ENCODE data around the gene BRD7.

BRD7 gene

GRCh38 chr16:50322333-50322732 is 46.5 kb downstream of the BRD7 start:
- H3K27ac ChIP-seq (ENCODE audit: low read depth, low read length): no peak overlapping the region
- H3K36me3 ChIP-seq (ENCODE audit: control insufficient read depth in 1 of 2, insufficient read depth in 2 of 2, low read length in 2 of 2): peaks cover 37 to 82% of the 10 kb centered on the region in 2 donors
- no peaks in the 10 kb centered on the region for H3K27me3 ChIP-seq (ENCODE audit: control insufficient read depth in 1 of 2, insufficient read depth in 2 of 2, low read length in 2 of 2)
- H3K9me3 ChIP-seq (ENCODE audit: control insufficient read depth in 1 of 2, low read length in 2 of 2): no peaks in the 10 kb centered on the region
- H3K9ac ChIP-seq (ENCODE audit: low read depth in 1 of 2, low read length in 2 of 2): no peak overlapping the region
- no peaks in the 10 kb centered on the region for H3K4me1 ChIP-seq (ENCODE audit: control insufficient read depth in 1 of 2, insufficient read depth in 2 of 2, low read length in 2 of 2)
- H3K4me3 ChIP-seq (ENCODE audit: low read depth in 1 of 2, low read length in 2 of 2): no peak overlapping the region

- Histone ChIP-seq H3K27ac (ENCODE audit: low read depth, low read length) (no peak overlapping the region), H3K36me3 (ENCODE audit: control insufficient read depth in 1 of 2, insufficient read depth in 2 of 2, low read length in 2 of 2) (peaks cover 53 to 83% of the 10 kb centered on the region in 2 donors), H3K4me3 (ENCODE audit: low read depth in 1 of 2, low read length in 2 of 2) (no peak overlapping the region), H3K4me1 (ENCODE audit: control insufficient read depth in 1 of 2, insufficient read depth in 2 of 2, low read length in 2 of 2) (no peaks in the 10 kb centered on the region), H3K9ac (ENCODE audit: low read depth in 1 of 2, low read length in 2 of 2) (no peak overlapping the region), H3K9me3 (ENCODE audit: control insufficient read depth in 1 of 2, low read length in 2 of 2) (no peaks in the 10 kb centered on the region), H3K27me3 (ENCODE audit: control insufficient read depth in 1 of 2, insufficient read depth in 2 of 2, low read length in 2 of 2) (no peaks in the 10 kb centered on the region)
Measured at GRCh38 chr16:50320310-50320709, 48.5 kb downstream of the BRD7 start.

DNA sequence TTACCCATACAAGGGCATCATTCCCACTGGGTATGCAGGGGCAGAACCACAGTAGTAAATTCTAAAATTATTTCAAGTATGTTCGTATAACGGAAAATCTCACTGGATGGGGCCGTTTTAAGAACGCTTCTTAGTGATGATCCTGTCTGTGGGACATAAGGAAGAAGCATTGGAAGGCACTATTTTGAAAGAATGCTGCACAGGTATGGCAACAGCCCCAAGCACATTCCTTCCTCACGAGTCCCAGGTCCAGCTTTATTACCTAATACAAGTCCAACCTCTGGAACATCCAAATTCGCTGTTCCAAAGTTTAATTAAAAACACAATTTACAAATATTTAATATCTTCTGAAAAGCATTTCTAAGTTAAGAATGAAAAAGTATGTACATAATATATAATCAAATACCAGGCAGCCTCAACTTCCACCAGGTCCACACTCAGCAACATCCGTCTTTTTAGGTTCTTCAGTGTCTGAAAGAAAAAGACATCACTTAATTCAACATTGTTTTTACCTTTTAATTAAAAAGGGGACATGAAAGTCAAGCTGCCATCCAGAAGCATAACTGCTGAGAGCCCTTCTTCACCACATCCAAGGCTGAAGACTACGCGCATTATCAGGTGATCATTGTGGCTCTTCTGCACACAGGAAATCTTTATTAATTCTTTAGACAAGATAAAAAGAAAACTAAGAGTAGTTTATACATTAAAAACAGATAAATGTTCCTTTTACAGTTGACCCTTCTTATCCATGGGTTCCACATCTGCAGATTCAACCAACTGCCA is 49.8 kb downstream of the BRD7 start:
- Histone ChIP-seq H3K4me1 (ENCODE audit: control insufficient read depth in 1 of 2, insufficient read depth in 2 of 2, low read length in 2 of 2) (no peaks in the 10 kb centered on the region), H3K9ac (ENCODE audit: low read depth in 1 of 2, low read length in 2 of 2) (no peak overlapping the region), H3K9me3 (ENCODE audit: control insufficient read depth in 1 of 2, low read length in 2 of 2) (no peaks in the 10 kb centered on the region), H3K36me3 (ENCODE audit: control insufficient read depth in 1 of 2, insufficient read depth in 2 of 2, low read length in 2 of 2) (peaks cover 59 to 82% of the 10 kb centered on the region in 2 donors), H3K4me3 (ENCODE audit: low read depth in 1 of 2, low read length in 2 of 2) (no peak overlapping the region), H3K27me3 (ENCODE audit: control insufficient read depth in 1 of 2, insufficient read depth in 2 of 2, low read length in 2 of 2) (no peaks in the 10 kb centered on the region), H3K27ac (ENCODE audit: low read depth, low read length) (no peak overlapping the region)

DNA sequence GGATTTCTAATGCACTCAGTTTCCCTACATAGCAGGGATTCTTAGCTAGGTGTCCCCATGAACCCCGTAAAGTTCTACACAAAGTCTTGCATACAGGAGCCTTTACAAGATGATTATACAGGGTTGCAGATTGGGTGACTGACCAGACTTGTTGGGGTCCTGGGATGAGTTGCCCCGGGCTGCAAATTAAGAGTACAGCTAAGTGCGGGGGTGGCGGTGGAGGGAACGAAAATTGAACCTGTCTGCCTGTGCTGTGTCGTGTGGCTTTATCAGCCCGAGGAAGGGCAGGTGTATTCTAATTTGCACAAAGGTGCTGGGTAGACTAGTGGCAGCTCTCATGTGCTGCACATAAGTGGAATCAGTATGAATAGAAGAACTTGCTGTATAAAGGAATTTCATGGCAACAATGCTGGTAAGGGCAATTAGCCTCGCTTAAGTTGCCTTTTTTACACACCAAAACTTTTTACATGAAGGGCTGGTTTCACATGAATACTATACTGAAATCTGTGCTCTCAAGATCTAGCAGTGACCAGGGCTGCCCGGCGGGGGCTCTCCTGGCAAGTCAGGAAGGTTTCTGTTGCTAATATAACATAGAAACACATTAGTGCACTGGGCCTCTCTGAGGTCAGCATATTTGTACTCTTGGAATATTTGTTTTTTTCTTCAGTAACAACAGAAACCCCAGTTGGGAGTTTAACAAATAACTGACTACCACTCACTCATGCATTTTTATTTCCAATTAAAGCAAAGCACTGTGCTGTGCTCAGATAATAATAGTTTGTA is 51.7 kb downstream of the BRD7 start:
- Histone ChIP-seq H3K27ac (ENCODE audit: low read depth, low read length) (no peak overlapping the region), H3K4me3 (ENCODE audit: low read depth in 1 of 2, low read length in 2 of 2) (no peak overlapping the region), H3K9ac (ENCODE audit: low read depth in 1 of 2, low read length in 2 of 2) (no peak overlapping the region), H3K27me3 (ENCODE audit: control insufficient read depth in 1 of 2, insufficient read depth in 2 of 2, low read length in 2 of 2) (no peaks in the 10 kb centered on the region), H3K9me3 (ENCODE audit: control insufficient read depth in 1 of 2, low read length in 2 of 2) (no peaks in the 10 kb centered on the region), H3K36me3 (ENCODE audit: control insufficient read depth in 1 of 2, insufficient read depth in 2 of 2, low read length in 2 of 2) (peaks cover 64 to 85% of the 10 kb centered on the region in 2 donors), H3K4me1 (ENCODE audit: control insufficient read depth in 1 of 2, insufficient read depth in 2 of 2, low read length in 2 of 2) (no peaks in the 10 kb centered on the region)

- Histone ChIP-seq H3K27ac (ENCODE audit: low read depth, low read length) (no peak overlapping the region), H3K4me1 (ENCODE audit: control insufficient read depth in 1 of 2, insufficient read depth in 2 of 2, low read length in 2 of 2) (no peaks in the 10 kb centered on the region), H3K36me3 (ENCODE audit: control insufficient read depth in 1 of 2, insufficient read depth in 2 of 2, low read length in 2 of 2) (peaks cover 62 to 84% of the 10 kb centered on the region in 2 donors), H3K9me3 (ENCODE audit: control insufficient read depth in 1 of 2, low read length in 2 of 2) (no peaks in the 10 kb centered on the region), H3K27me3 (ENCODE audit: control insufficient read depth in 1 of 2, insufficient read depth in 2 of 2, low read length in 2 of 2) (no peaks in the 10 kb centered on the region), H3K9ac (ENCODE audit: low read depth in 1 of 2, low read length in 2 of 2) (no peak overlapping the region), H3K4me3 (ENCODE audit: low read depth in 1 of 2, low read length in 2 of 2) (no peak overlapping the region)
Measured at GRCh38 chr16:50316102-50316847, 52.5 kb downstream of the BRD7 start.

DNA sequence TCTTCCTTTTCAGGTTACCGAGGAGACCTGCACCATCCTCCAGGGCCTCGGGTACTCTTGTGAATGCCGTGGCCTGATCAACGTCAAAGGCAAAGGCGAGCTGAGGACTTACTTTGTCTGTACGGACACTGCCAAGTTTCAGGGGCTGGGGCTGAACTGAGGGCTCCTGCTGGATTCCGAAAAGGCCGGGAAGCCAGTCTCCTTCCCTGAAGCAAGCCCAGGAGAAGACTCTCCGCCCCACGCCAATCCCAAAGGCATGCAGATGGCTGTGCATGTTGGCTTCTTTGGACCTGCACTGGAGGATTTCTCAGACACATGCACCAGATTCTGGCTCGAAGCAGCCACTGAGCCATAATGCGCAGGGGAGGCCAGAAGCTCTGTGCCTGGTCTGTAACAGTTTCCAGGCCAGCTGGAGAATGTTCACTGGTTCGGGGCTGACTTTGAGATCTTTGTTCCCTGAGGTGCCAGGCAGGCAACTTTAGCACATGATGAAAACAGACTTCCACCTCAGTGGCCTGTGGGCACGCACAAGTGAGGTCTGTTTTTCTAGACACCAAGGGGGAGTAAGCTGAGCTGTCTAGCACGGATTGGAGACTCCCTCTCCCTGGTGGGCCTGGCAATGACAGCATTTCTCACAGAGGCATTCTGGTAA is 53.3 kb downstream of the BRD7 start:
- H3K4me3 ChIP-seq (ENCODE audit: low read depth in 1 of 2, low read length in 2 of 2): no peak overlapping the region
- H3K27me3 ChIP-seq (ENCODE audit: control insufficient read depth in 1 of 2, insufficient read depth in 2 of 2, low read length in 2 of 2): no peaks in the 10 kb centered on the region
- H3K27ac ChIP-seq (ENCODE audit: low read depth, low read length): no peak overlapping the region
- no peak overlapping the region for H3K9ac ChIP-seq (ENCODE audit: low read depth in 1 of 2, low read length in 2 of 2)
- peaks cover 56 to 77% of the 10 kb centered on the region in 2 donors for H3K36me3 ChIP-seq (ENCODE audit: control insufficient read depth in 1 of 2, insufficient read depth in 2 of 2, low read length in 2 of 2)
- no peaks in the 10 kb centered on the region for H3K9me3 ChIP-seq (ENCODE audit: control insufficient read depth in 1 of 2, low read length in 2 of 2)
- no peaks in the 10 kb centered on the region for H3K4me1 ChIP-seq (ENCODE audit: control insufficient read depth in 1 of 2, insufficient read depth in 2 of 2, low read length in 2 of 2)

- Histone ChIP-seq H3K4me1 (ENCODE audit: control insufficient read depth in 1 of 2, insufficient read depth in 2 of 2, low read length in 2 of 2) (no peaks in the 10 kb centered on the region), H3K27me3 (ENCODE audit: control insufficient read depth in 1 of 2, insufficient read depth in 2 of 2, low read length in 2 of 2) (no peaks in the 10 kb centered on the region), H3K9me3 (ENCODE audit: control insufficient read depth in 1 of 2, low read length in 2 of 2) (no peaks in the 10 kb centered on the region), H3K36me3 (ENCODE audit: control insufficient read depth in 1 of 2, insufficient read depth in 2 of 2, low read length in 2 of 2) (peaks cover 51 to 68% of the 10 kb centered on the region in 2 donors), H3K4me3 (ENCODE audit: low read depth in 1 of 2, low read length in 2 of 2) (no peak overlapping the region), H3K9ac (ENCODE audit: low read depth in 1 of 2, low read length in 2 of 2) (no peak overlapping the region), H3K27ac (ENCODE audit: low read depth, low read length) (no peak overlapping the region)
Measured at GRCh38 chr16:50314665-50315064, 54.1 kb downstream of the BRD7 start.

- Histone ChIP-seq H3K9ac (ENCODE audit: low read depth in 1 of 2, low read length in 2 of 2) (no peak overlapping the region), H3K9me3 (ENCODE audit: control insufficient read depth in 1 of 2, low read length in 2 of 2) (no peaks in the 10 kb centered on the region), H3K27ac (ENCODE audit: low read depth, low read length) (no peak overlapping the region), H3K27me3 (ENCODE audit: control insufficient read depth in 1 of 2, insufficient read depth in 2 of 2, low read length in 2 of 2) (no peaks in the 10 kb centered on the region), H3K4me1 (ENCODE audit: control insufficient read depth in 1 of 2, insufficient read depth in 2 of 2, low read length in 2 of 2) (no peaks in the 10 kb centered on the region), H3K4me3 (ENCODE audit: low read depth in 1 of 2, low read length in 2 of 2) (no peak overlapping the region), H3K36me3 (ENCODE audit: control insufficient read depth in 1 of 2, insufficient read depth in 2 of 2, low read length in 2 of 2) (peaks cover 50 to 62% of the 10 kb centered on the region in 2 donors)
Measured at GRCh38 chr16:50313596-50314478, 55.0 kb downstream of the BRD7 start.

DNA sequence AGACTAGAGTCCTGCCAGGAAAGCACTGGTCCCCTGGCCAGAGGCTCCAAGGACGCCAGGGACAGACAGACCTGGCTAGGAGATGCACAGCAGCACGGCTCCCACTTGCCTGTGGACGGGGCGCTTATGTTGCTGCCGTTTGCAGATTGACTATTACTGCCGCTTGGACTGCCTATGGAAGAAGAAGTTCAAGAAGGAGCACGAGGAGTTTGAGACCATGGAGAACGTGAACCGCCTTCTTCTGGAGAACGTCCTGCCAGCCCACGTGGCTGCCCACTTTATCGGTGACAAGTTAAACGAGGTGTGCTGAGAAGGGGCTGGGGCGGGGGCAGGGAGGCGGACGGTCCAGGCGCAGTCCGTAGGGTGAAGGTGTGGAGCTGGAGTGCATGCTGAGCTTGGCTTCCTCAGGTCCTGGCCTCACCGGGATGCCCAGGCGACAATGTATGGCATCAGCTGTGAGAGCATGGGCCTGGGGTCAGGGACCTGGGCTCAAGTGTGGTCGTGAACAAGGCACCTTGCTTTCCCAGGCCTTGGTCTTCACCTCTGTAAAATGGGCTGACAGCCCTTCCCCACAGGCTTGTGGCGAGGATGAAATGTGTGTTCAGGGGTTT is 56.8 kb downstream of the BRD7 start:
- Histone ChIP-seq H3K36me3 (ENCODE audit: control insufficient read depth in 1 of 2, insufficient read depth in 2 of 2, low read length in 2 of 2) (peaks cover 34 to 50% of the 10 kb centered on the region in 2 donors), H3K27me3 (ENCODE audit: control insufficient read depth in 1 of 2, insufficient read depth in 2 of 2, low read length in 2 of 2) (no peaks in the 10 kb centered on the region), H3K4me1 (ENCODE audit: control insufficient read depth in 1 of 2, insufficient read depth in 2 of 2, low read length in 2 of 2) (no peaks in the 10 kb centered on the region), H3K9ac (ENCODE audit: low read depth in 1 of 2, low read length in 2 of 2) (no peak overlapping the region), H3K4me3 (ENCODE audit: low read depth in 1 of 2, low read length in 2 of 2) (no peak overlapping the region), H3K27ac (ENCODE audit: low read depth, low read length) (no peak overlapping the region), H3K9me3 (ENCODE audit: control insufficient read depth in 1 of 2, low read length in 2 of 2) (no peaks in the 10 kb centered on the region)
